HG03342 (cell line): Measurements from ENCODE around the gene TYMS.

ENCODE experiments used
- ATAC-seq: cut with Tn5 transposase; IDR thresholded peaks from one replicate; pipeline ENCODE4 v1.9.1; 2021; ENCODE audit warnings: mild to moderate bottlenecking, moderate library complexity; ENCODE audit not compliant: unreplicated experiment

Gene TYMS

GRCh38 chr18:644395-645004 is 13.0 kb upstream of the TYMS start:
- no peak for ATAC-seq

GRCh38 chr18:647304-647703 is 10.1 kb upstream of the TYMS start:
- ATAC-seq = no peak

GRCh38 chr18:649341-649740 is 8.1 kb upstream of the TYMS start:
- ATAC-seq = no peak

- ATAC-seq = peak; percentile 96
Observed at GRCh38 chr18:650428-650858, 7.0 kb upstream of the TYMS start.

GRCh38 chr18:652131-652530 is 5.3 kb upstream of the TYMS start:
- ATAC-seq = no peak

- no peak for ATAC-seq
Observed at GRCh38 chr18:653512-653911, 3.9 kb upstream of the TYMS start.

GRCh38 chr18:654601-655000 is 2.9 kb upstream of the TYMS start:
- no peak for ATAC-seq

- no peak for ATAC-seq
Observed at GRCh38 chr18:655445-655844, 2.0 kb upstream of the TYMS start.

- ATAC-seq = peak; percentile 40
Observed at GRCh38 chr18:658001-658946, 821 bp downstream of the TYMS start.

GRCh38 chr18:658947-659533 is 1.6 kb downstream of the TYMS start:
- no peak for ATAC-seq

- no peak for ATAC-seq
Observed at GRCh38 chr18:659597-659996, 2.1 kb downstream of the TYMS start.

GRCh38 chr18:662197-662596 is 4.7 kb downstream of the TYMS start:
- ATAC-seq = no peak

- ATAC-seq = no peak
Observed at GRCh38 chr18:666177-666576, 8.7 kb downstream of the TYMS start.

GRCh38 chr18:666628-667027 is 9.2 kb downstream of the TYMS start:
- ATAC-seq = no peak

GRCh38 chr18:668260-668659 is 10.8 kb downstream of the TYMS start:
- ATAC-seq = no peak

GRCh38 chr18:669077-669476 is 11.6 kb downstream of the TYMS start:
- ATAC-seq = no peak

GRCh38 chr18:670522-670921 is 13.1 kb downstream of the TYMS start:
- ATAC-seq = no peak

- ATAC-seq = no peak
Observed at GRCh38 chr18:671405-671804, 14.0 kb downstream of the TYMS start.

GRCh38 chr18:673317-673716 is 15.9 kb downstream of the TYMS start:
- no peak for ATAC-seq

- ATAC-seq = no peak
Observed at GRCh38 chr18:673769-674168, 16.3 kb downstream of the TYMS start.

GRCh38 chr18:675307-675706 is 17.9 kb downstream of the TYMS start:
- ATAC-seq = no peak

GRCh38 chr18:676069-676468 is 18.6 kb downstream of the TYMS start:
- ATAC-seq = no peak
